ENCODE measurements around the gene PSMB10.
"Not testable (repeated sequence)": the region's sequence is repeated elsewhere in the genome, so short reads cannot be mapped to it uniquely, and the experiment has no call there.

The PSMB10 gene

DNA sequence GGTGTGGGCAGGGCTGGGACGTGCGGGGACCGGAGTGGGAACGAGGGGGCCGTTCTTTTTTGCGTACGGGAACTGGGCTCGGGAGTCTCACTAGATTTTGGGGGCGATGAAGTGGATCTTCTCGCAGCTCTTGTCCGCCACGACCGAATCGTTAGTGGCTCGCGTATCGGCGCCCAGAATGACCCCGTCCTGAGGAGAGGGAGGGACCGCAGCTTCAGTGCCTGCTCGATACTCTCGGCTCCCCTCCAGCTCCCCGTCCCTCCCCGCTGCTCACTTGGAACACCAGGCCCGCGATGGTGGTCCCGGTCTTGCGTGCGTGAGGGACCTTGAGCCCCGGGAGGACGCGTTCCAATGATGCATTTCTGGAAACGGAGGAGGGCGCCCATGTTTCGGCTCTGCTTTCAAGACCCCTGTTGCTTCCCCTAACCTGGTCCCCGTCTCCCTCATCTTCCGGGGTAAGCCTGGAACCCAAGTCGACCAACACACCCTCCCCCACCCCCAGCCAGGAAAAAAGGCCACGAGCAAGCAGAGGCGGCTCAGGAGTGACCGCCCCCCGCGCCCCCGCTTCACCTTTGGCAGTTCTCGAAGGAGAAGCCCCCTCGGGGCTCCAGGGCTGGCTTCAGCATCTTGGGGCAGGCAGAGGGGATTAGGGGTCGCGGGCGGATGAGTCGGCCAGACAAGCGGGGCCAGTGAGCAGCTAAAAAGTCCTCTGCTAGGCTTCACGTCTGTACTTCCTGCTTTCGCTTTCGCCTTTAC, at the start of gene PSMB10:
TSS of gene PSMB10 (minus strand) at position 727 of the 756 bp plus-strand sequence. CDS start at position 626, 101 bp downstream.
- DNase-seq = no peak

- DNase-seq = no peak
Measured at GRCh38 chr16:67982011-67982696, 45.5 kb upstream of the PSMB10 start.

GRCh38 chr16:67979955-67980678, 43.5 kb upstream of the PSMB10 start, which contains the start of gene DPEP3:
TSS of gene DPEP3 (minus strand) at chr16:67980499. CDS start at chr16:67980380, 119 bp downstream.
- DNase-seq = no peak

- no peak for DNase-seq
Measured at GRCh38 chr16:67977469-67978227, 41.0 kb upstream of the PSMB10 start.

GRCh38 chr16:67977005-67977404, 40.4 kb upstream of the PSMB10 start:
- no peak for DNase-seq

- no peak for DNase-seq
Measured at GRCh38 chr16:67976205-67976604, 39.6 kb upstream of the PSMB10 start.

GRCh38 chr16:67975321-67976105, 38.9 kb upstream of the PSMB10 start:
- DNase-seq = no peak

- DNase-seq = not testable (repeated sequence)
Measured at GRCh38 chr16:67972285-67972684, 35.6 kb upstream of the PSMB10 start.

DNA sequence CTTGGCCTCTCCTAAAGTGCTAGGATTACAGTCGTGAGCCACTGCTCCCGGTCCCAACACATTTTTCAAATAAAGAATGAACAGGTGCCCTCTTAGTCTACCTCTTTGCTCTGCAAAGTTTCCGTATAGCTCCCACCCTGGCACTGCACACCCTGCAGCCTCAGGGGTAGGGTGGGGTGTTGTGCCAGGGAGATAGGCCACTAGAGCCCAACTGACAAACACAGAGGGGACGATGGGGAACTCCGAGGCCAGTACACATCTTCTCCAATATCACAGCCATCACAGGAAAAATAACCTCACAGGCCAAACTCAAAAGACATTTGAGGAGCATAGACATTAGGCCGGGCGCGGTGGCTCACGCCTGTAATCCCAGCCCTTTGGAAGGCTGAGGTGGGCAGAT, 34.5 kb upstream of the PSMB10 start:
- DNase-seq = no peak

DNA sequence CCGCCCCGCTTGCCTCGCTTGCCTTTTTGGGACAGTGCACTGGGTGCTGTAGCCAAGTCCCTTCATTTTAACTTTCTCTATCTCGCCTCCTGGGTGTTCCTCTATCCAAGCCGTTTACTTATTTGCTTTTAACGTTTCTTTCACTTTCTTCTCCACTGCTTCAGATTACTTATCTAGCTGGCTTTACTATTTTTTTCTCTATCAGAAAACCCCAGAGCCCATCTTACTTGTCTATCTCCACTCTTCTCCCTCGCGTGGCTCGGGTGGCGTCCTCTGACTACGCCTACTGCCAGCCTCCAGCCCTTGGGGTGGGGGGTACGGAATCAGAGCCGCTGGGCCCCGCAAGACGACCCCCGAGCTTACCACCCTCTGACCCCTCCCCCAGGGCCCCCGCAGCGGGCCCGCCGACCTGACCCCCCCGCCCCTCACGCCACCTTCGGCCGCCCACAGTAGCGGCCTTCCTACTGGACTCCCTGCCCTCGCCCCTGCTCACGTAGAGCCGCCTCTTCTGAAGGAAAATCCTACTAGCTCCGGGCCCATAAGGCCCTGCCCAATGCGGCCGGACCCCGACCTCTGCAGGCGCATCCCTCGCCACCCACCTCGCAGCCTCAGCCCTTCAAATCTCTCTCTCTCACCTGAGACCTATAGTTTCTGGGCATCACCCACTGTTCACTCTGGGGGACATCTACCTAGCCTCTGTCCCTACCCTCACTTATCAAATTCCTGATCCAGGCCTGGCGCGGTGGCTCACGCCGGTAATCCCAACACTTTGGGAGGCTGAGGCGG, 32.8 kb upstream of the PSMB10 start:
- DNase-seq = no peak

- no peak for DNase-seq
Measured at GRCh38 chr16:67968400-67969253, 32.0 kb upstream of the PSMB10 start, which contains the start of gene SLC12A4. TSS of gene SLC12A4 (minus strand) at chr16:67968637. CDS start at chr16:67968553, 84 bp downstream.

DNA sequence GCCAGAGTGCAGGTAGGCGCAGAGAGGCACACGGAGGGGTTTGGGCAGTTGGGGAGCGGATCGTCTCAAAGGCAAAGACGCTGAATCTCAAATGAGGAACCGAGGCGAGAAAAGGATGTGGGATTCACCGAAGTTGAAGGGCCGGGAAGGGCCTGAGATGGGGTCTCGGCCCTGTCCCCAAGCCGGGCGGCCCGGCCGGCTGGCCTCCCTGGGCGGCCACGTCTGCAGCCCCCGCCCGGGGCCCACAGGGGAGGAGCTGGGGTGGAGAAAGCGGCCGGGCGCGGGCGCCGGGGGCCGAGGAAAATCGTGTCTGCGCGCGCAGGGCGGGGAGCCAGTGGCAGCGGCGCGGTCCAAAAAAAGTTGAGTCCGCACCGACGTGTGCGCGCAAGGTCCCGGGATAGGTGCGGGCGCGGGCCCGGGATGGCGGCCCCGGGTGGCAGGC, 31.3 kb upstream of the PSMB10 start:
- DNase-seq = no peak

DNA sequence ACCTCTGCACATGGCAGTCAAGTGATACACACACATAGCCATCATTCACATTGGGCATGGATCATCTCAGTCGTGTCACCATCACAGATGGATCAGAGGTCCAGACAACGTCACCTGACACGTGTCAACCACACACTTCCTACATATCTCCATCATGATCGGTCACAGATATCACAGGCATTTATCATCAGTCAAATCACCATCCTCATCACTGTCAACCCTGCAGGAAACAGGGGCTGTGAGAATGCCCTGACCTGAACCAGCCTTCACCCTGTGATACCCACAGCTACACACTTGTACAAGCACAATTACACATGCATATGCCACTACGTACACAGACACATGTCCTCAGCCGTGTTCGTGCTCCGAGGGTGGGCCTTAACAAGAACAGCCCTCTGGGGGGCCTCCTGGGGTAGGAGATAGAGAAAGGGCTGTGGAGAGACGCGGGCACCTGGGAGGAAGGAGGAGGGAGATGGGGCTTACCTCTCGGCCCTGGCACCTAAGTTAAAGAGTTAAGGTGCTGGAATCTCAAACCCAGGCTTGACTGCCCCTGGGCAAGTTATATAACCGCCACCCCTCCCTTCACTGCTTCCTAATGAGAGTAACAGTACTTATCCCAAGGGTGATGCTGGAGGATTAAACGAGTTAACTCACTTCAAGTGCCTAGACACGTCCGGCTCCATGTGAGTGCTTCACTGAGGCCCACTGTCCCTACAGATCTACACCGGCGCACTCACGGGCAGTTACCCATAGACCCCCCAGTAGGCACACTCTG, 30.7 kb upstream of the PSMB10 start:
- no peak for DNase-seq

- no peak for DNase-seq
Measured at GRCh38 chr16:67966549-67967182, 30.0 kb upstream of the PSMB10 start.

DNA sequence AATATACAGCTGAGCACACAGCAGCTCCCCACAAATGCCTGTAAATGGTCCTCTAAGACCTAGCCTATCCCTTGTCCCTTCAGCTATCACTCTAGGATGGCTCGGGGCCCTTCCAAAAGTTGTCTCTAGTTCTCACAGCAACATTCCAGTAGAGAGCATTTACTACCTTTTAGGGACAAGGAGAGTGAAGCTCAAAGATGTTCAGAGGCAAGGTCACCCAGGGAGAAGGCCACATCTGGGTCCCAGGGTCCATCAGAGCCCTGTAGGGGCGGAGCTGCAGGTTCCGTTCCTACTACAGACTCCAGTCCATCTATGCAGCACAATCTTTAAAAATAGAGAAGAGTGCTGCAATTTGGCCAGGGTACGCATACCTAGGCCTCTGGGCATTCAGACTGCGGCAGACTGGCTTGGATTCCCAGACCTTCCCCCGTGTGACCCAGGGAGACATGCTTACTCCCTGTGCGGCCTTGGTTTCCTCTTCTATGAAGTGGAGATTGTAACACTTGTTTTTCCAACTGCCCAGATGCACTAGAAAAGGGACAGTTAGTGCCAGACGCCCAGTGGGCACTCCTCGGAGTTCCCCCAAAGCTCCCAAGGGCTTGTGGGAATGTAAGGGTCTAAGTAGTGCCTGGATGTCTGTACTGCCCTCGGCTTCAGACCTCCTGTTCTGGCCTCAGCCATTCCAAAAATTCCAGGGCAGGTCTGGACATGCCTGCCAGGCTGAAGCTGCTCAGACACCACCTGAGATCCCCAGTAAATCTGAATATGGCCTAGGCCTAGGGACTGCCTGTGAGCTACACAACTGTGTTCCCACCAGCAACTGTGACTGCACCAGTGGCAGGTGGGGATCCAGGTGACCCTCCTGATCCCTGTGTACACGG, 29.3 kb upstream of the PSMB10 start:
- no peak for DNase-seq

GRCh38 chr16:67964477-67965131, 28.0 kb upstream of the PSMB10 start:
- no peak for DNase-seq

Measured in NCI-H446 (cell line).